GM18868 (cell line): ENCODE measurements around the gene GALNT9.

Experiments used
- ATAC-seq: cut with Tn5 transposase; IDR thresholded peaks from one replicate; pipeline ENCODE4 v1.9.1; 2021; ENCODE audit warnings: mild to moderate bottlenecking, moderate library complexity; ENCODE audit not compliant: unreplicated experiment

GALNT9 gene

GRCh38 chr12:132187646-132188450, 141.5 kb downstream of the GALNT9 start:
- no peak for ATAC-seq

- no peak for ATAC-seq
Observed at GRCh38 chr12:132186857-132187620, 142.3 kb downstream of the GALNT9 start.

GRCh38 chr12:132186208-132186856, 143.1 kb downstream of the GALNT9 start:
- no peak for ATAC-seq

- ATAC-seq, result no peak
Observed at GRCh38 chr12:132185705-132186104, 143.7 kb downstream of the GALNT9 start.

- ATAC-seq, result no peak
Observed at GRCh38 chr12:132182711-132183365, 146.6 kb downstream of the GALNT9 start.

- no peak for ATAC-seq
Observed at GRCh38 chr12:132182206-132182710, 147.1 kb downstream of the GALNT9 start.

- no peak for ATAC-seq
Observed at GRCh38 chr12:132181570-132182200, 147.7 kb downstream of the GALNT9 start.

- no peak for ATAC-seq
Observed at GRCh38 chr12:132180648-132181546, 148.5 kb downstream of the GALNT9 start.

- ATAC-seq, result no peak
Observed at GRCh38 chr12:132179431-132180362, 149.7 kb downstream of the GALNT9 start.

- no peak for ATAC-seq
Observed at GRCh38 chr12:132178801-132179401, 150.5 kb downstream of the GALNT9 start.

- no peak for ATAC-seq
Observed at GRCh38 chr12:132178316-132178715, 151.1 kb downstream of the GALNT9 start.

- ATAC-seq, result no peak
Observed at GRCh38 chr12:132176920-132177551, 152.4 kb downstream of the GALNT9 start.

- no peak for ATAC-seq
Observed at GRCh38 chr12:132176385-132176919, 152.9 kb downstream of the GALNT9 start.

- ATAC-seq, result no peak
Observed at GRCh38 chr12:132175496-132176384, 153.6 kb downstream of the GALNT9 start.

GRCh38 chr12:132174839-132175490, 154.4 kb downstream of the GALNT9 start:
- ATAC-seq, result no peak
